HEK293 (cell line): Measurements from ENCODE around the gene IQSEC1.

Experiments used
- CTCF ChIA-PET: fragments of 350-600 bp; formaldehyde crosslinking; extraction: SDS; loops from one replicate; lab custom pipeline; 2021; ENCODE audit warnings: antibody characterized with exemption; lab: Yijun Ruan, JAX
- POLR2A ChIA-PET: fragments of 300-600 bp; formaldehyde crosslinking; extraction: SDS; loops from one replicate; lab custom pipeline; 2020; ENCODE audit warnings: antibody characterized with exemption, inconsistent platforms; lab: Yijun Ruan, JAX
- H3K27ac ChIP-seq: fragments of 200-500 bp; sonication (Bioruptor generic); 2 replicates; pipeline ENCODE4 v1.5.1; 2014; ENCODE audit warnings: low read depth, low read length, control low read depth, inconsistent platforms; ENCODE audit errors: extremely low read depth
- H3K36me3 ChIP-seq, 2 experiments: fragments of 200-500 bp in 1 of 2; sonication (Bioruptor generic) in 1 of 2; 1 replicate in 1 of 2; 2 replicates in 1 of 2; pipeline ENCODE4 v1.5.1; 2014 to 2017; ENCODE audit warnings: inconsistent platforms in 2 of 2, low read length in 2 of 2; ENCODE audit not compliant: control insufficient read depth in 2 of 2, insufficient read depth in 1 of 2
- H3K4me1 ChIP-seq: fragments of 200-500 bp; sonication (Bioruptor generic); 2 replicates; pipeline ENCODE4 v1.5.1; 2014; ENCODE audit warnings: mild to moderate bottlenecking, low read length, inconsistent platforms; ENCODE audit not compliant: control insufficient read depth, insufficient read depth
- H3K4me3 ChIP-seq: 2 replicates; pipeline ENCODE4 v1.5.1; 2011; ENCODE audit warnings: low read depth, mild to moderate bottlenecking, control low read depth, low read length, moderate library complexity
- H3K9me3 ChIP-seq: fragments of 200-500 bp; sonication (Bioruptor generic); 2 replicates; pipeline ENCODE4 v1.5.1; 2014; ENCODE audit warnings: low read depth, low read length, inconsistent platforms; ENCODE audit not compliant: control insufficient read depth, insufficient read depth
- GLIS1 ChIP-seq: fragments of 450-650 bp; formaldehyde crosslinking; IDR thresholded peaks from 2 replicates; pipeline ENCODE4 v1.5.1; 2016; ENCODE audit warnings: missing biosample characterization, missing genetic modification characterization
- GLIS2 ChIP-seq: fragments of 450-650 bp; formaldehyde crosslinking; IDR thresholded peaks from 2 replicates; pipeline ENCODE4 v1.5.1; 2016; ENCODE audit warnings: missing biosample characterization, missing genetic modification characterization
- OSR2 ChIP-seq: fragments of 450-650 bp; formaldehyde crosslinking; IDR thresholded peaks from 2 replicates; pipeline ENCODE4 v1.5.1; 2016; ENCODE audit warnings: missing biosample characterization, missing genetic modification characterization
- PRDM1 ChIP-seq: fragments of 450-650 bp; formaldehyde crosslinking; IDR thresholded peaks from 2 replicates; pipeline ENCODE4; 2016; ENCODE audit warnings: missing biosample characterization, missing genetic modification characterization
- SCRT2 ChIP-seq: fragments of 450-650 bp; formaldehyde crosslinking; IDR thresholded peaks from 2 replicates; pipeline ENCODE4 v1.5.1; 2016; ENCODE audit warnings: missing biosample characterization, missing genetic modification characterization
- ZBTB17 ChIP-seq: fragments of 450-650 bp; formaldehyde crosslinking; IDR thresholded peaks from 2 replicates; pipeline ENCODE4 v1.5.1; 2016; ENCODE audit warnings: missing biosample characterization, missing genetic modification characterization
- ZBTB8A ChIP-seq: fragments of 450-650 bp; formaldehyde crosslinking; IDR thresholded peaks from 2 replicates; pipeline ENCODE4 v1.5.1; 2016; ENCODE audit warnings: missing biosample characterization, missing genetic modification characterization
- ZFHX2 ChIP-seq: fragments of 450-650 bp; formaldehyde crosslinking; conservative IDR thresholded peaks from 2 replicates; pipeline ENCODE4 v1.5.1; 2016; ENCODE audit warnings: missing biosample characterization, missing genetic modification characterization
- ZIC2 ChIP-seq: fragments of 450-650 bp; formaldehyde crosslinking; IDR thresholded peaks from 2 replicates; pipeline ENCODE4 v1.5.1; 2016; ENCODE audit warnings: missing biosample characterization, missing genetic modification characterization
- ZNF175 ChIP-seq: fragments of 450-650 bp; formaldehyde crosslinking; IDR thresholded peaks from 2 replicates; pipeline ENCODE4 v1.5.1; 2016; ENCODE audit warnings: missing biosample characterization, missing genetic modification characterization
- ZNF214 ChIP-seq: fragments of 450-650 bp; formaldehyde crosslinking; IDR thresholded peaks from 2 replicates; pipeline ENCODE4 v1.5.1; 2017; ENCODE audit warnings: missing biosample characterization, mild to moderate bottlenecking, missing genetic modification characterization, borderline replicate concordance
- ZNF423 ChIP-seq: fragments of 450-650 bp; formaldehyde crosslinking; IDR thresholded peaks from 2 replicates; pipeline ENCODE4 v1.5.1; 2016; ENCODE audit warnings: missing biosample characterization, missing genetic modification characterization
- ZNF529 ChIP-seq: fragments of 450-650 bp; formaldehyde crosslinking; IDR thresholded peaks from 2 replicates; pipeline ENCODE4 v1.5.1; 2017; ENCODE audit warnings: missing genetic modification characterization, missing biosample characterization; ENCODE audit not compliant: insufficient replicate concordance
- ZNF571 ChIP-seq: fragments of 450-650 bp; formaldehyde crosslinking; IDR thresholded peaks from 2 replicates; pipeline ENCODE4 v1.5.0; 2017; ENCODE audit warnings: missing biosample characterization, missing genetic modification characterization
- ZNF624 ChIP-seq: fragments of 450-650 bp; formaldehyde crosslinking; IDR thresholded peaks from 2 replicates; pipeline ENCODE4 v1.5.1; 2017; ENCODE audit warnings: missing biosample characterization, missing genetic modification characterization
- ZNF701 ChIP-seq: fragments of 450-650 bp; formaldehyde crosslinking; IDR thresholded peaks from 2 replicates; pipeline ENCODE4 v1.5.1; 2016; ENCODE audit warnings: missing biosample characterization, missing genetic modification characterization
- ZNF747 ChIP-seq: fragments of 450-650 bp; formaldehyde crosslinking; IDR thresholded peaks from 2 replicates; pipeline ENCODE4 v1.5.1; 2016; ENCODE audit warnings: missing biosample characterization, missing genetic modification characterization
- ZNF768 ChIP-seq: fragments of 450-650 bp; formaldehyde crosslinking; IDR thresholded peaks from 2 replicates; pipeline ENCODE4 v1.5.1; 2018; ENCODE audit warnings: missing biosample characterization, mild to moderate bottlenecking, missing genetic modification characterization
- ZNF776 ChIP-seq: fragments of 450-650 bp; formaldehyde crosslinking; IDR thresholded peaks from 2 replicates; pipeline ENCODE4 v1.5.0; 2017; ENCODE audit warnings: missing biosample characterization, missing genetic modification characterization, borderline replicate concordance
- TF ChIP-seq, protein P1 (sequence below): fragments of 450-650 bp; formaldehyde crosslinking; IDR thresholded peaks from 2 replicates; pipeline ENCODE4 v1.5.1; 2016; ENCODE audit warnings: missing biosample characterization, missing genetic modification characterization
- TF ChIP-seq, protein P2 (sequence below): fragments of 450-650 bp; formaldehyde crosslinking; optimal IDR thresholded peaks from 2 replicates; pipeline ENCODE3; 2016; ENCODE audit warnings: missing biosample characterization, mild to moderate bottlenecking, missing genetic modification characterization
- TF ChIP-seq, protein P3 (sequence below): fragments of 450-650 bp; formaldehyde crosslinking; IDR thresholded peaks from 2 replicates; pipeline ENCODE4 v1.5.1; 2016; ENCODE audit warnings: missing biosample characterization, missing genetic modification characterization
- TF ChIP-seq, protein P4 (sequence below): fragments of 450-650 bp; formaldehyde crosslinking; IDR thresholded peaks from 2 replicates; pipeline ENCODE4 v1.5.1; 2016; ENCODE audit warnings: missing biosample characterization, missing genetic modification characterization

Gene IQSEC1

DNA sequence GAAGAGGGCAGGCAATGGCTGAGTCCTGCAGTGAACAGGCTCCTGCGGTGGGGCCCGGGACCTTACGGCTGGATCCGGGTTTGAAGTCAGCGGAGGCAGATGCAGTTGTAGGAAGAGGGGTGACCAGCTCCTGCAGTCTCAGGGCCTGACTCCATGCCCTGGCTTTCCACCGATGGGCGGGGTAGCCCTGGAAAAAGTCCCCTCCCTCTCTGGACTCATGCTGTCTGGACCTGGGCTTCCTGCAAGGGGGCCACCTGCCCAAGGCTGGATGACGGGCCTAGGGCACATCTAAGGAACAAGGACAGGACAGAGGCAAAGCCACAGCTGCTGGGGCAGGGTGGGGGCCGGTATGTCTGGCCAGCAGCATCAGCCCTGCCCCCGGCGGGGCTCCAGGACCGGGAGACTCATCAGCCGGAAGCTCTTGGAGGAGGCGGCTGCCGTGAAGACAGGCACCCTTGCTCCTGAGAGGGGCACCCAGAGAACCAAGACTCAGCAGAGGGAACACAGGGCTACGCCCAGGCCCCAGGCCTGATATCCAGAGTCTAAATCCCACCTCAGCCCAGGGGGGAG, 12.8 kb downstream of the IQSEC1 start (continued):
- no peak for TF ChIP-seq ZNF776 (tag by site-specific recombination)
- no peak for TF ChIP-seq ZNF175
- no peak for TF ChIP-seq ZNF529 (tag by site-specific recombination)
- TF ChIP-seq PRDM1, result no peak
- no peak for TF ChIP-seq SCRT2 (tag by site-specific recombination)
- TF ChIP-seq, protein P1, sequence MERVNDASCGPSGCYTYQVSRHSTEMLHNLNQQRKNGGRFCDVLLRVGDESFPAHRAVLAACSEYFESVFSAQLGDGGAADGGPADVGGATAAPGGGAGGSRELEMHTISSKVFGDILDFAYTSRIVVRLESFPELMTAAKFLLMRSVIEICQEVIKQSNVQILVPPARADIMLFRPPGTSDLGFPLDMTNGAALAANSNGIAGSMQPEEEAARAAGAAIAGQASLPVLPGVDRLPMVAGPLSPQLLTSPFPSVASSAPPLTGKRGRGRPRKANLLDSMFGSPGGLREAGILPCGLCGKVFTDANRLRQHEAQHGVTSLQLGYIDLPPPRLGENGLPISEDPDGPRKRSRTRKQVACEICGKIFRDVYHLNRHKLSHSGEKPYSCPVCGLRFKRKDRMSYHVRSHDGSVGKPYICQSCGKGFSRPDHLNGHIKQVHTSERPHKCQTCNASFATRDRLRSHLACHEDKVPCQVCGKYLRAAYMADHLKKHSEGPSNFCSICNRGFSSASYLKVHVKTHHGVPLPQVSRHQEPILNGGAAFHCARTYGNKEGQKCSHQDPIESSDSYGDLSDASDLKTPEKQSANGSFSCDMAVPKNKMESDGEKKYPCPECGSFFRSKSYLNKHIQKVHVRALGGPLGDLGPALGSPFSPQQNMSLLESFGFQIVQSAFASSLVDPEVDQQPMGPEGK (tag by site-specific recombination), result no peak
- no peak for TF ChIP-seq GLIS1
- TF ChIP-seq ZNF571 (tag by site-specific recombination), result no peak
- TF ChIP-seq, protein P2, sequence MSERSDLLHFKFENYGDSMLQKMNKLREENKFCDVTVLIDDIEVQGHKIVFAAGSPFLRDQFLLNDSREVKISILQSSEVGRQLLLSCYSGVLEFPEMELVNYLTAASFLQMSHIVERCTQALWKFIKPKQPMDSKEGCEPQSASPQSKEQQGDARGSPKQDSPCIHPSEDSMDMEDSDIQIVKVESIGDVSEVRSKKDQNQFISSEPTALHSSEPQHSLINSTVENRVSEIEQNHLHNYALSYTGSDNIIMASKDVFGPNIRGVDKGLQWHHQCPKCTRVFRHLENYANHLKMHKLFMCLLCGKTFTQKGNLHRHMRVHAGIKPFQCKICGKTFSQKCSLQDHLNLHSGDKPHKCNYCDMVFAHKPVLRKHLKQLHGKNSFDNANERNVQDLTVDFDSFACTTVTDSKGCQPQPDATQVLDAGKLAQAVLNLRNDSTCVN, result no peak

DNA sequence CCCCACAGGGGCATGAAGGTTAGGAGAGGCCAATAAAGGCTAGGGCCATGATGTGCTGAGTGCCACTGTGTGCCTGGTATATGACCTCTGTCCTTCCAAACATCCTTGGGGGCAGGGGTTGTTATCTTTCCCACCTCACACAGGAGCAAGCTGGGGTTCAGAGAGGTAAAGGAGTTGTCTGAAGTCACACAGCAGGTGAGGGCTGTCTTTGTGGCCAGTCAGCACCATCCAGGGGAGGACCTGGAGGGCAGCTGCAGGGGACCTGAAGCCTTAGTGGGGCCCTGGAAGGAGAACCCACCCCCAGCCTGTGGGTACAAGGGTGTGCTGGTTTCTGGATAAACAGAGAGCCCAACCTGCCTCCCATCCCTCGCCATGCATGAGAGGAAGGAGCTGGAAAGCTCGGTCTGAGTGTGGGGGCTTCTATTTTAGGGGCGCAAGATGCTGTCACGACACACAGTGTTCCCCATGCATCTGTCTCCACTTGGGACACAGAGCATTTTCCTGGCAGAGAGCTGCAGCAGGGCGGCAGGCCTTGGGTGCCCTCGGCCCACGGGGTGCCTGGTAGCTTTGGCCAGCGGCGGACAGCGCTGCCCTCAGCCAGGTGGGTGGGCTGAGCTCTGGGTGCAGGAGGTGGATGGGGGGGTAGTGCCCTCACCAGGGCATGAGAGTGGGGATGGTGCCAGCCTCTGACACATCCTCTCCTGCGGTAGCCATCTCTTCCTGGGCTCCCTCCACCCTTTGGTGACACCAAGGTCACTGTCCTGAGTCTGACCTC, 14.7 kb downstream of the IQSEC1 start:
- no peak overlapping the region for H3K27ac ChIP-seq
- no peak overlapping the region for H3K4me3 ChIP-seq
- no peaks in the 10 kb centered on the region for H3K9me3 ChIP-seq
- no peaks in the 10 kb centered on the region for H3K4me1 ChIP-seq
- no peaks in the 10 kb centered on the region for H3K36me3 ChIP-seq
- TF ChIP-seq ZFHX2 (tag by site-specific recombination) (0 out of 2 replicates have a peak, but pooled peaks have one; percentile 0), ZNF701 (tag by site-specific recombination) (no peak), GLIS2 (peak; percentile 25; the same call in 1 of the 2 replicates), GLIS1 (peak; percentile 40), ZNF768 (0 out of 2 replicates have a peak, but pooled peaks have one; percentile 16)
- POLR2A ChIA-PET, result no interaction called here
- CTCF ChIA-PET, result no interaction called here

DNA sequence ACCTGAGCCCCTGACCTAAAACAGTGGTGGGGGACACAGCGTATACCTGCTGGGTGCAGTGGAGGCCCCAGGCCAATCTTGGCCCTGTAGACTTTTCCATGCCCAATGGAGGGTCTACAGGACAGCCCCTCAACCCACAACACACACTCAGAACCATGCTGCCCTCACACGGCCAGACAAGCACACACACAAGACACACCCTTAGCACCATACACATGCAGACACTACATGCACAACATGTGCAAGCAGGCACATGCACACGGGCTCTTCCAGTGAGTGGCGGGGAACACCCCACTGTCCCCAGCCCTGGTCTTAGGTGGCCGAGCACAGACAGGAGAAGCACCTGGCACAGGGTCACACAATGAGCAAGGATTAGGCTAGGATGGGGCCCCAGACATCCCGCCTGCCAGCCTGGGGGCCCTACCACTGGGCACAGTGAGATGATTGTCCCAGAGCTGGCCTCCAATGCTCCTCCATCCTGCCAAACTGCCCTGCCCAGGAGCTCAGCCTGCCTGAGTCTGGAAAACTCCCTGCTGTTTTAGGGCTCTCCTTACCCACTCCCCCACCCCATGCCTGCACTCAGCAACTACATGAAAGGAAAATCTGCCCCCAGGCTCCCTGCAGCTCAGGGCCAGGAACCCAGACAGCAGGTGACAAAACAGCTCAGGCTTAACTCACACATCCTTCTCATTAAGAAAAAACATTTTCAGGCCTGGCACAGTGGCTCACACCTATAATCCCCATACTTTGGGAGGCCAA, 15.8 kb downstream of the IQSEC1 start:
- Histone ChIP-seq H3K27ac (no peak overlapping the region), H3K9me3 (no peaks in the 10 kb centered on the region), H3K4me1 (no peaks in the 10 kb centered on the region), H3K4me3 (no peak overlapping the region), H3K36me3 (no peaks in the 10 kb centered on the region)
- ChIA-PET CTCF (interaction anchor here (0.6 kb wide), 2 partner anchors 144 to 589 kb away, joined by 3 to 4 read pairs; no protein-coding TSS in a partner anchor), POLR2A (no interaction called here)
- TF ChIP-seq, protein P3, sequence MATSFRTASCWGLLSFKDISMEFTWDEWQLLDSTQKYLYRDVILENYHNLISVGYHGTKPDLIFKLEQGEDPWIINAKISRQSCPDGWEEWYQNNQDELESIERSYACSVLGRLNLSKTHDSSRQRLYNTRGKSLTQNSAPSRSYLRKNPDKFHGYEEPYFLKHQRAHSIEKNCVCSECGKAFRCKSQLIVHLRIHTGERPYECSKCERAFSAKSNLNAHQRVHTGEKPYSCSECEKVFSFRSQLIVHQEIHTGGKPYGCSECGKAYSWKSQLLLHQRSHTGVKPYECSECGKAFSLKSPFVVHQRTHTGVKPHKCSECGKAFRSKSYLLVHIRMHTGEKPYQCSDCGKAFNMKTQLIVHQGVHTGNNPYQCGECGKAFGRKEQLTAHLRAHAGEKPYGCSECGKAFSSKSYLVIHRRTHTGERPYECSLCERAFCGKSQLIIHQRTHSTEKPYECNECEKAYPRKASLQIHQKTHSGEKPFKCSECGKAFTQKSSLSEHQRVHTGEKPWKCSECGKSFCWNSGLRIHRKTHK, result no peak
- peak; percentile 21; the same call in 1 of the 2 replicates for TF ChIP-seq GLIS1
- TF ChIP-seq ZBTB17 (tag by site-specific recombination), result 0 out of 2 replicates have a peak, but pooled peaks have one; percentile 11
- no peak for TF ChIP-seq ZNF214
- no peak for TF ChIP-seq ZNF624 (tag by site-specific recombination)
- peak; percentile 69 for TF ChIP-seq ZBTB8A (tag by site-specific recombination)
- no peak for TF ChIP-seq ZNF747 (tag by site-specific recombination)
- peak; percentile 48; the same call in 1 of the 2 replicates for TF ChIP-seq OSR2 (tag by site-specific recombination)
- TF ChIP-seq ZNF423 (tag by site-specific recombination), result peak; percentile 78
- TF ChIP-seq, protein P4, sequence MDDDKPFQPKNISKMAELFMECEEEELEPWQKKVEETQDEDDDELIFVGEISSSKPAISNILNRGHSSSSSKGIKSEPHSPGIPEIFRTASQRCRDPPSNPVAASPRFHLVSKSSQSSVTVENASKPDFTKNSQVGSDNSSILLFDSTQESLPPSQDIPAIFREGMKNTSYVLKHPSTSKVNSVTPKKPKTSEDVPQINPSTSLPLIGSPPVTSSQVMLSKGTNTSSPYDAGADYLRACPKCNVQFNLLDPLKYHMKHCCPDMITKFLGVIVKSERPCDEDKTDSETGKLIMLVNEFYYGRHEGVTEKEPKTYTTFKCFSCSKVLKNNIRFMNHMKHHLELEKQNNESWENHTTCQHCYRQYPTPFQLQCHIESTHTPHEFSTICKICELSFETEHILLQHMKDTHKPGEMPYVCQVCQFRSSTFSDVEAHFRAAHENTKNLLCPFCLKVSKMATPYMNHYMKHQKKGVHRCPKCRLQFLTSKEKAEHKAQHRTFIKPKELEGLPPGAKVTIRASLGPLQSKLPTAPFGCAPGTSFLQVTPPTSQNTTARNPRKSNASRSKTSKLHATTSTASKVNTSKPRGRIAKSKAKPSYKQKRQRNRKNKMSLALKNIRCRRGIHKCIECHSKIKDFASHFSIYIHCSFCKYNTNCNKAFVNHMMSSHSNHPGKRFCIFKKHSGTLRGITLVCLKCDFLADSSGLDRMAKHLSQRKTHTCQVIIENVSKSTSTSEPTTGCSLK (tag by site-specific recombination), result no peak
- peak; percentile 100 for TF ChIP-seq ZIC2
